IMR-90 (cell line): Measurements from ENCODE around the gene CDHR4. TPM values are rescaled to one million over a fixed set of nuclear protein-coding genes. Genes with fewer than 3 reads are reported as not detected.

Source experiments
- ATAC-seq: fragments of 200-7000 bp; cut with Tn5 transposase; 2 replicates; pipeline ENCODE4 v1.9.1; 2020; ENCODE audit warnings: low read depth, mild to moderate bottlenecking, moderate library complexity
- BruUV-seq: library from RNA; stranded (reverse); fragments of 400-500 nt; replicated peaks from 2 replicates; lab custom pipeline; 2021; lab: Mats Ljungman, UMichigan
- CTCF ChIA-PET: fragments of 300-600 bp; formaldehyde crosslinking; extraction: SDS; loops from one replicate; lab custom pipeline; 2021; ENCODE audit warnings: antibody characterized with exemption; lab: Yijun Ruan, JAX
- POLR2A ChIA-PET: fragments of 300-600 bp; sonication (Branson Sonifier 250); formaldehyde crosslinking; loops from one replicate; lab custom pipeline; 2022; ENCODE audit warnings: antibody characterized with exemption; ENCODE audit not compliant: unreplicated experiment; lab: Charles Lee
- DNase-seq: peaks from one replicate; pipeline ENCODE4 v3.0.0; 2013
- H2AFZ ChIP-seq: replicated peaks from 2 replicates; pipeline ENCODE3; 2013; ENCODE audit warnings: low read length, mild to moderate bottlenecking; ENCODE audit not compliant: poor library complexity
- H2AK5ac ChIP-seq: 2 replicates; pipeline ENCODE4 v1.6.1; 2013; ENCODE audit warnings: low read depth, low read length, inconsistent platforms
- H2AK9ac ChIP-seq: replicated peaks from 2 replicates; pipeline ENCODE3; 2013; ENCODE audit warnings: mild to moderate bottlenecking, low read depth, low read length, moderate library complexity; ENCODE audit not compliant: poor library complexity
- H2BK120ac ChIP-seq: 2 replicates; pipeline ENCODE4 v1.6.1; 2013; ENCODE audit warnings: low read depth, low read length, inconsistent platforms
- H2BK15ac ChIP-seq: 3 replicates; pipeline ENCODE4 v1.6.1; 2013; ENCODE audit warnings: low read depth, low read length, inconsistent platforms
- H2BK20ac ChIP-seq: 2 replicates; pipeline ENCODE4 v1.6.1; 2013; ENCODE audit warnings: low read depth, mild to moderate bottlenecking, inconsistent platforms, low read length, moderate library complexity
- H2BK5ac ChIP-seq: 2 replicates; pipeline ENCODE4 v1.6.1; 2013; ENCODE audit warnings: mild to moderate bottlenecking, low read depth, low read length, inconsistent platforms; ENCODE audit not compliant: poor library complexity, severe bottlenecking
- H3K14ac ChIP-seq: replicated peaks from 2 replicates; pipeline ENCODE4 v1.6.1; 2013; ENCODE audit warnings: low read depth, low read length, inconsistent platforms
- H3K18ac ChIP-seq: 2 replicates; pipeline ENCODE4 v1.6.1; 2013; ENCODE audit warnings: low read depth, low read length, control low read depth
- H3K23ac ChIP-seq: 2 replicates; pipeline ENCODE4 v1.6.1; 2013; ENCODE audit warnings: low read depth, low read length, inconsistent platforms
- H3K27ac ChIP-seq: 2 replicates; pipeline ENCODE4 v1.5.1; 2013; ENCODE audit warnings: mild to moderate bottlenecking, control low read depth, low read length; ENCODE audit not compliant: insufficient read depth
- H3K27me3 ChIP-seq: 2 replicates; pipeline ENCODE4 v1.6.1; 2013; ENCODE audit warnings: low read length; ENCODE audit not compliant: control insufficient read depth, insufficient read depth
- H3K36me3 ChIP-seq: 2 replicates; pipeline ENCODE4 v1.6.1; 2013; ENCODE audit warnings: low read length, mixed read lengths; ENCODE audit not compliant: control insufficient read depth, insufficient read depth
- H3K4ac ChIP-seq: 2 replicates; pipeline ENCODE4 v1.6.1; 2013; ENCODE audit warnings: low read depth, low read length, inconsistent platforms
- H3K4me1 ChIP-seq: 2 replicates; pipeline ENCODE4 v1.6.1; 2013; ENCODE audit warnings: low read length, mixed read lengths; ENCODE audit not compliant: control insufficient read depth, insufficient read depth
- H3K4me2 ChIP-seq: 2 replicates; pipeline ENCODE4 v1.6.1; 2013; ENCODE audit warnings: low read depth, mild to moderate bottlenecking, control low read depth, low read length, moderate library complexity
- H3K4me3 ChIP-seq: 2 replicates; pipeline ENCODE4 v1.5.1; 2013; ENCODE audit warnings: low read depth, mild to moderate bottlenecking, control low read depth, low read length, moderate library complexity; ENCODE audit not compliant: insufficient read depth
- H3K56ac ChIP-seq: 2 replicates; pipeline ENCODE4 v1.6.1; 2013; ENCODE audit warnings: low read length, inconsistent platforms; ENCODE audit not compliant: insufficient read depth; ENCODE audit errors: extremely low read depth
- H3K79me1 ChIP-seq, 2 experiments: 2 replicates each; pipeline ENCODE4 v1.6.1; 2013; ENCODE audit warnings: low read length in 2 of 2, inconsistent platforms in 1 of 2, low read depth in 1 of 2
- H3K9ac ChIP-seq: 2 replicates; pipeline ENCODE4 v1.6.1; 2013; ENCODE audit warnings: low read depth, low read length, control low read depth
- H3K9me1 ChIP-seq: 2 replicates; pipeline ENCODE4 v1.6.1; 2013; ENCODE audit warnings: low read length, inconsistent platforms; ENCODE audit not compliant: insufficient read depth
- H3K9me3 ChIP-seq: 2 replicates; pipeline ENCODE4 v1.6.1; 2013; ENCODE audit warnings: low read length; ENCODE audit not compliant: control insufficient read depth, insufficient read depth
- H4K20me1 ChIP-seq: 2 replicates; pipeline ENCODE4 v1.6.1; 2013; ENCODE audit warnings: low read length, inconsistent platforms; ENCODE audit not compliant: insufficient read depth
- H4K5ac ChIP-seq: 2 replicates; pipeline ENCODE4 v1.6.1; 2013; ENCODE audit warnings: mild to moderate bottlenecking, low read depth, low read length, control low read depth
- H4K8ac ChIP-seq, 2 experiments: 2 replicates each; pipeline ENCODE4 v1.6.1; 2013; ENCODE audit warnings: low read depth in 2 of 2, low read length in 2 of 2, control low read depth in 1 of 2, inconsistent platforms in 1 of 2
- H4K91ac ChIP-seq: 2 replicates; pipeline ENCODE4 v1.6.1; 2013; ENCODE audit warnings: low read depth, low read length, inconsistent platforms; ENCODE audit not compliant: insufficient read depth
- CHD1 ChIP-seq: IDR thresholded peaks from 2 replicates; pipeline ENCODE4 v1.6.1; 2012; ENCODE audit warnings: low read depth, low read length, improper control_type of control experiment
- CTCF ChIP-seq: conservative IDR thresholded peaks from 2 replicates; pipeline ENCODE4 v1.5.1; 2012; ENCODE audit warnings: mild to moderate bottlenecking, low read depth, low read length, improper control_type of control experiment
- ELK1 ChIP-seq: fragments of 150-350 bp; IDR thresholded peaks from 2 replicates; pipeline ENCODE4 v1.6.1; 2016; ENCODE audit warnings: low read depth, mild to moderate bottlenecking, low read length, moderate library complexity, borderline replicate concordance
- FOS ChIP-seq: fragments of 150-350 bp; IDR thresholded peaks from 2 replicates; pipeline ENCODE4 v1.6.1; 2016; ENCODE audit warnings: low read depth, low read length
- MAFK ChIP-seq: IDR thresholded peaks from 2 replicates; pipeline ENCODE4 v1.6.1; 2012; ENCODE audit warnings: low read depth, low read length, improper control_type of control experiment
- MXI1 ChIP-seq: IDR thresholded peaks from 2 replicates; pipeline ENCODE4 v1.6.1; 2012; ENCODE audit warnings: low read depth, mild to moderate bottlenecking, low read length, moderate library complexity, borderline replicate concordance
- NFE2L2 ChIP-seq: fragments of 150-350 bp; IDR thresholded peaks from 2 replicates; pipeline ENCODE4 v1.6.1; 2016; ENCODE audit warnings: low read depth, mild to moderate bottlenecking, low read length
- POLR2A ChIP-seq: IDR thresholded peaks from 2 replicates; pipeline ENCODE4 v1.6.1; 2012; ENCODE audit warnings: mild to moderate bottlenecking, low read depth, low read length
- RCOR1 ChIP-seq: IDR thresholded peaks from 2 replicates; pipeline ENCODE4 v1.6.1; 2012; ENCODE audit warnings: mild to moderate bottlenecking, low read length, improper control_type of control experiment; ENCODE audit not compliant: insufficient replicate concordance
- RFX5 ChIP-seq: IDR thresholded peaks from 2 replicates; pipeline ENCODE4 v1.8.0; 2012; ENCODE audit warnings: low read depth, mild to moderate bottlenecking, low read length, moderate library complexity
- SMC3 ChIP-seq: fragments of 150-350 bp; IDR thresholded peaks from 2 replicates; pipeline ENCODE4 v1.6.1; 2016; ENCODE audit warnings: low read depth, mild to moderate bottlenecking, antibody characterized with exemption, low read length, moderate library complexity
- USF2 ChIP-seq: fragments of 150-350 bp; IDR thresholded peaks from 2 replicates; pipeline ENCODE4 v1.6.1; 2017; ENCODE audit warnings: mild to moderate bottlenecking, antibody characterized with exemption, low read length, low read depth
- WGBS, 2 experiments: methylation state at CpG; one replicate each; pipeline versions ENCODE4 v1.1.5 to v1.1.7; 2013; ENCODE audit warnings: missing lambda C conversion rate in 2 of 2; ENCODE audit not compliant: insufficient read length in 1 of 2; ENCODE audit errors: extremely low coverage in 2 of 2; 5-methylcytosine and 5-hydroxymethylcytosine counted together
- dilution Hi-C: fragments of 300-500 bp; cut with HindIII; formaldehyde crosslinking; loops from one replicate; pipeline ENCODE4 v1.14.3; 2018; ENCODE audit warnings: low sequenced_read_pairs; ENCODE audit not compliant: unreplicated experiment
- in situ Hi-C: fragments of 300-500 bp; cut with MboI; formaldehyde crosslinking; loops from 3 replicates; pipeline ENCODE4 v1.14.3; 2019; ENCODE audit warnings: low sequenced_read_pairs, inconsistent platforms, mixed read lengths
- intact Hi-C: fragments of 100-400 bp; cut with micrococcal nuclease; formaldehyde crosslinking; loops from 2 replicates; pipeline ENCODE4 v1.10.0; 2022
- polyA plus RNA-seq, 3 experiments: library from polyadenylated mRNA; depleted of rRNA; stranded (reverse); fragments of >200 nt; gene quantifications; 2 replicates each; pipeline ENCODE4 v1.2.3, GENCODE V29; 2012; ENCODE audit warnings: low replicate concordance in 1 of 3
- total RNA-seq: library from RNA; depleted of rRNA; stranded (reverse); fragments of >200 nt; gene quantifications from 2 replicates; pipeline ENCODE4 v1.2.3, GENCODE V29; 2012

The CDHR4 gene
- total and polyA plus RNA-seq, 2 of the 4 experiments (the other 2 are of a cell fraction): not detected

GRCh38 chr3:49780080-49780974 lies 19.3 kb downstream of the CDHR4 start:
- dilution Hi-C loops: no loop called here
- no TSS peak for BruUV-seq

More at GRCh38 chr3:49780080-49780974, 19.3 kb downstream of the CDHR4 start:
- intact Hi-C loops: no loop called here
- Histone ChIP-seq H4K91ac (no peak overlapping the region), H4K5ac (no peak overlapping the region), H2AK5ac (no peak overlapping the region), H2BK5ac (no peak overlapping the region), H2AK9ac (no peak overlapping the region), H2AFZ (no peak overlapping the region), H4K20me1 (peaks cover 50% of the 10 kb centered on the region), H3K23ac (no peak overlapping the region), H3K36me3 (peaks cover 12% of the 10 kb centered on the region), H3K79me1 (peaks cover 9 to 79% of the 10 kb centered on the region in 2 experiments), H2BK15ac (no peak overlapping the region), H4K8ac (no peak overlapping the region), H3K9ac (no peak overlapping the region; the same call in 1 of the 2 replicates), H3K4me2 (peak overlapping the region; percentile 37; the same call in 1 of the 2 replicates), H3K27me3 (no peaks in the 10 kb centered on the region), H3K4ac (no peak overlapping the region), H2BK20ac (no peak overlapping the region), H3K4me1 (peaks cover 10% of the 10 kb centered on the region), H3K14ac (no peak overlapping the region), H3K9me1 (peaks cover 11% of the 10 kb centered on the region), H3K56ac (no peak overlapping the region), H3K18ac (no peak overlapping the region), H3K4me3 (no peak overlapping the region), H3K9me3 (no peaks in the 10 kb centered on the region), H2BK120ac (no peak overlapping the region), H3K27ac (peak overlapping the region; percentile 25; the same call in 1 of the 2 replicates)
- WGBS, 2 experiments: 80% methylated on average over 1 of the region's 4 CpGs; no CpG with 5 or more reads in 1 of the 2 experiments
- ChIA-PET CTCF (no interaction called here), POLR2A (interaction anchor here (0.6 kb wide), 1 partner anchor 28 kb away, joined by 9 read pairs; no protein-coding TSS in a partner anchor)
- TF ChIP-seq USF2: no peak
- no peak for TF ChIP-seq CTCF
- no peak for TF ChIP-seq SMC3
- no peak for TF ChIP-seq RFX5
- no peak for TF ChIP-seq FOS
- no peak for TF ChIP-seq CHD1
- no peak for TF ChIP-seq POLR2A
- TF ChIP-seq NFE2L2: no peak
- no peak for TF ChIP-seq MXI1
- TF ChIP-seq ELK1: no peak
- no peak for TF ChIP-seq RCOR1
- no peak for TF ChIP-seq MAFK
- in situ Hi-C loops: no loop called here
- ATAC-seq (peak; percentile 30), DNase-seq (peak; percentile 43)
